HG03175 (cell line): Measurements from ENCODE around the gene PLA2G5.
"Not testable (repeated sequence)": the region's sequence is repeated elsewhere in the genome, so short reads cannot be mapped to it uniquely, and the experiment has no call there.

Experiments used
- ATAC-seq: cut with Tn5 transposase; IDR thresholded peaks from one replicate; pipeline ENCODE4 v1.9.1; 2021; ENCODE audit warnings: mild to moderate bottlenecking, moderate library complexity; ENCODE audit not compliant: unreplicated experiment

Gene PLA2G5

DNA sequence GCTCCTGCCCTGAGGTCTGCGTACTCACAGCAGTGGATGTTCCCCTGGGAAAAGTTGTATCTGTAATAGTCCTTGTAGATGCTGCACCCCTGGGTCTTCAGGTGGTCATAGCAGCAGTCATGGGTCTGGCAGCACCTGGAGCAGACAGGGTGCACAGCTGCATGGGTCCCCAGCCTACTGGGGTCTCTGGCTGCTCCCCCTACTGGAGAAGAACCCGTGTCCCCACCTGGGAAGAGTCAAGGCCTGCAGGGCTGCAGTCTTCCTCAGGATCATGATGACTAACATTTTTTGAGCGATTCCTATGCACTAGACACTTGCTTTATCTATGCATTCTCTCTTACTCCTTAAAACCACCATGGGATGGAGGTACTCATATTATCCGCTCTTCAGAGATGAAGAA, 45.5 kb downstream of the PLA2G5 start:
- no peak for ATAC-seq

DNA sequence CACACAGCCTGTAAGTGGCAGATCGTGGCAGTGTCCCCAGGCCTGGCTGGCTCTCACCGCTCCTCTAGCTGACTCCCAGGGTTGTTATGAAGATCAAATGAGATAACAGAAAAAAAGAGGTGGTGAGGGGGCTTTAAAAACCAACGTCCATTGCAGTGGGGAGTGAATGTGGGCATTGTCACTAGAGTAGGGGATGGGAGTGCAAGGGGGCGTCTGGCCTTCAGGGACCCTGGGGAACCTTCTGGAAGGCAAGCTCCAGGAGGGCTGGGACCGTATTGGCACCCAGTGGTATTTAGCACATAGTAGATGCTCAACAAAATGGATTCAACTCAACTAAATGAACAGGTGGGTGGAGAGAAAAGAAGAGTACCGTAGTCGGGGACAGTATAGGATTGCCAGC, 45.9 kb downstream of the PLA2G5 start:
- no peak for ATAC-seq

DNA sequence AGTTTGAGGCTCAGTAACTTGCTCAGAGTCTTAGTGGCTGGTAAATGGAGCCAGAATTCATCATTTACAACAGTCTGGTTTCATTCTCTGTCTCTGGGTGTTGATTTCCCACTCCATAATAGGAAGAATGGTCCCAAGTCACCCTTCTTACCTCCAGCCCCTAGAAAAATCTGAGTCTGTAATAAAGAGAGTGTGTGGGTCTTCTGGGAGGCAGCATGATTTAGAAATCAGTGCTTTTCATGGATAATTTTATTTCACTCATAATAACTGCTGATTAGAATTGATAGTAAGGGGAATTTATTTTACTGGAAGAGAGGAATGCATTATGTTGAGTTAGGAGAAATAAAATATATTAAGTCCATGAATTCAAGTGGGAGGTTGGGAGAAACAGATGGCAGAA, 47.2 kb downstream of the PLA2G5 start:
- no peak for ATAC-seq

- ATAC-seq: no peak
These were observed 49.4 kb downstream of the PLA2G5 start, which contains the start of gene PLA2G2D for GRCh38 chr1:20119347-20119746. Gene PLA2G2D, minus strand, starts transcription at chr1:20119536. Its CDS starts 38 bp downstream, at chr1:20119498.

DNA sequence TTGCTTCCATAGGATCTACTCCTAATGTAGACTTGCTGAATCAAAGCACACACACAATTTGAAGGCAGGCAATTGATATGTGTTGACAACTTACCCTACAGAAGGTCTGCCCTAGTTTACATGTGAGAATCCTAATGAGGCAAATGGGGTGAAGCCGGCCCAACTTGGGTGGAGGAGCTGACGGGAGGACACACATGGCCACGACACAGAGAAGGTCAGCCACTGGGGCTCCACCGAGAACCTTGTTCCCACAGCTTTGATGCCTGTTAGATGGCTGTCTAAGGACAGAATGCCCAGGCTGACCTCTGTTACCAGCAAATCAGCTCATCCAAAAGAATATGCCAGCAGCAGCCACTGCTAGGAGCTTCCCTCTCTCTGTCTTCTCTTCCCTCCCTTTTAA, 50.8 kb downstream of the PLA2G5 start:
- no peak for ATAC-seq

DNA sequence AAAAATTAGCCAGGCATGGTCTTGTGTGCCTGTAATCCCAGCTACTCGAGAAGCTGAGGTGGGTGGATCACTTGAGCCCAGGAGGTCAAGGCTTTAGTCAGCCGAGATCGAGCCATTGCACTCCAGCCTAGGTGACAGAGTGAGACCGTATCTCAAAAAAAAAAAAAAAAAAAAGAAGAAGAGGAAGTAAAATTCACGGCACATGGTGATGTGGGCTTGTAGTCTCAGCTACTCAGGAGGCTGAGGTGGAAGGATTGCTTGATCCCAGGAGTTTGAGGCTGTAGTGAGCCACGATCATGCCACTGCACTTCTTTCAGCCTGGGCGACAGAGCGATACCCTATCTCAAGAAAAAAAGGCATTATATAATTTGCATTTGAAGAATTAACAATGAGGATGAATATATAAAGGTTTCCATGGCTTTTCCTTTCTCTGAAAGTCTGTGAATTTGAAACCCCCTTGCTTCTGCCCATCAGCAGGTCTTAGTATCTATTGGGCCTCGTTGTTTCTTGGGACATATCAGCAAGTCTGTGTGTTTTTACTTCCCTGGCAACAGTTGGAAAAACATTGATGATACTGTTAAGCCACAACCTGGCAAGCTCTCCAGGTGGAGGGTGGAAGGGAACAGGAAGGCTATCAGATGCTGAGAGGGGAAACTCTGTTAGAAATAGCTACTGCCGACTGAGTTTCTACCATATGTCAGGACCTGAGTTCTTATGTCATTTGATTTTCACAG, 53.9 kb downstream of the PLA2G5 start:
- no peak for ATAC-seq

- ATAC-seq: no peak
These were observed 54.6 kb downstream of the PLA2G5 start for GRCh38 chr1:20124456-20125057.

GRCh38 chr1:20125100-20125499, 55.1 kb downstream of the PLA2G5 start:
- ATAC-seq: no peak

GRCh38 chr1:20126041-20126805, 56.2 kb downstream of the PLA2G5 start:
- ATAC-seq: peak; percentile 48

DNA sequence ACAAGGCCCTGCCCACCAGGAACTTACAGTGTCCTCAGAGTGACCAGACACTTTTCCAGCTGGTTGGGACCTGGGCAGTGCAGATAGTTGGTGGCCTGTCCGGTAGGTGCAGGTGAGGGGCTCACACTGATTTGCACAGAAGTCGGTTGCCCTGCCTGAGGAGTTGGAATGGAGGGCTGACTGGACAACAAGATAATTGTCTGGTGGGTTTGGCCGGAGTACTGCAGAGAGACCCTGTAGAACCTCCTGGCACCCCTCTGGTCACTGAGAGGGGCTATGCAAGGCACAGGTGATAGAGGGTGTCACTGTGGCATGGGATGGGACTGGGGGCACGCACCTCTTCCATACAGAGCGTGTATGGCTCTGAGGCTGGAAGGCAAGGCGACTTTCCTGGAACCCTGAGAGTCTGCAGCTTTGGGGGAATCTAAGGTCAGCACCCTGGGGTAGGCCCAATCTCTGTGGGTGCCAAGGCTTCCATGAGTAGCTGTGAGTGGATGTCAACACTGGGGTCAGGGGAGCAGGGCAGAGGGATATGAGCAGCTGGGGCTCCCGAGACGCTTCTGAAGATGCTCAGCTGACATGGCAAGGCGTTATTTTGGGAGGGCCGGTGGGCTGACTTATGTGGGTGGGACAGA, 56.9 kb downstream of the PLA2G5 start:
- ATAC-seq: no peak

DNA sequence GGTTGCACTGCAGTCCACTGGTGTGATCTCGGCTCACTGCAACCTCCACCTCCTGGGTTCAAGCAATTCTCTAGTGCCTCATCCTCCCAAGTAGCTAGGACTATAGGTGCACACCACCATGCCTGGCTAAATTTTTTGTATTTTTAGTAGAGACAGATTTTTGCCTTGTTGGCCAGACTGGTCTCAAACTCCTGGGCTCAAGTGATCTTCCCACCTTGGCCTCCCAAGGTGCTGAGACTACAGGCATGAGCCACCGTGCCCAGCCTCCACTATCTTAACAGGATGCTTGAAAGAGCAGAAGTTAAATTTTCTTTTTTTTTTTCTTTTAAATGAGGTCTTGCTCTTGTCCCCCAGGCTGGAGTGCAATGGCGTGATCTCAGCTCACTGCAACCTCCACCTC, 60.5 kb downstream of the PLA2G5 start:
- ATAC-seq: not testable (repeated sequence)

GRCh38 chr1:20134995-20135394, 65.0 kb downstream of the PLA2G5 start:
- ATAC-seq: no peak

- no peak for ATAC-seq
These were observed 66.3 kb downstream of the PLA2G5 start for GRCh38 chr1:20136249-20136648.

GRCh38 chr1:20137055-20137454, 67.1 kb downstream of the PLA2G5 start:
- no peak for ATAC-seq

GRCh38 chr1:20137604-20138003, 67.6 kb downstream of the PLA2G5 start:
- ATAC-seq: no peak

DNA sequence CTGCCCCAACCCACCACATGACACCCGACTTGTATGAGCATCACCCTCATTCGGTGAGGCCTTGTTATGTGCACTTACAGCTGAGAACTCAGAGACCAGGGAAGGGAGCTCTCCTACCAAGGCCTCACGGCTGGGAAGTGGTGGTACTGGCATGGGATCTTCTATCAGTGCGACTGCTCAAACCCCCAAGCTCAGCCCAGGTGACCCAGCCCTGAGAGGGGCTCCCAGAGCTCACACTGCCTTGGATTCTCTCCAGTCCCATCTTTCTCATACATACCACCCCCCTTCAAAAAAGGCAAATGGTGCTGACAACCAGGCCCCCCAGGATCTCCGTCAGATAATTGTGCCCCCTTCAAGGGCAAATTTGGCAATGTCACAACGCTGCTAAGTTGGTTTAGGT, 68.4 kb downstream of the PLA2G5 start:
- no peak for ATAC-seq

DNA sequence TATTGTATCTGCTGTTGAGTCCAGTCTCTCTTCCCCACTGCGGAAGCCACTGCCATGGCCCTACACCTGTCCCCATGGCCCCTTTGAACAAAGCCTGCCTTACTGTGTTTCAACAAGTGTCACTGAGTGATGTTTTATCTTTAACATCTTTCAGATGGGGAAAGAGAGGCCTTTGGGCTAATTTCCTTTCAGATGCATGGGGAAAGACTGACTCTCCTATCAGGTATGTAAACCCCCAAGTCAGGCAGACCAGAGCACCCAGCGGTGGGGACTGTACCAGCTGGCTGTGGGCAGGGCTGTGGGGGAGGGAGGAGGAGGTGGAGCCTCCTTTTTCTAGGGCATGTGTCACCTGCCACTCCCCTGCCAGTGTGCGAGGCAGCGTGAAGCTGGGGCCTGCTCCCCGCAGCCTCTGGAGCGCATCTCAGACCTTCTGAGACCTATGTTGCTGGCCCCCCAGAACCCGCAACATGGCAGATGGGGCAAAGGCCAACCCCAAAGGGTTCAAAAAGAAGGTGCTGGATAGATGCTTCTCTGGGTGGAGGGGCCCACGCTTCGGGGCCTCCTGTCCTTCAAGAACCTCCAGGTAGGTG, 69.1 kb downstream of the PLA2G5 start, which contains the start of gene PLA2G2F:
TSS of gene PLA2G2F (plus strand) at position 363 of the 590 bp plus-strand sequence. CDS start at position 468, 105 bp downstream.
- ATAC-seq: no peak

DNA sequence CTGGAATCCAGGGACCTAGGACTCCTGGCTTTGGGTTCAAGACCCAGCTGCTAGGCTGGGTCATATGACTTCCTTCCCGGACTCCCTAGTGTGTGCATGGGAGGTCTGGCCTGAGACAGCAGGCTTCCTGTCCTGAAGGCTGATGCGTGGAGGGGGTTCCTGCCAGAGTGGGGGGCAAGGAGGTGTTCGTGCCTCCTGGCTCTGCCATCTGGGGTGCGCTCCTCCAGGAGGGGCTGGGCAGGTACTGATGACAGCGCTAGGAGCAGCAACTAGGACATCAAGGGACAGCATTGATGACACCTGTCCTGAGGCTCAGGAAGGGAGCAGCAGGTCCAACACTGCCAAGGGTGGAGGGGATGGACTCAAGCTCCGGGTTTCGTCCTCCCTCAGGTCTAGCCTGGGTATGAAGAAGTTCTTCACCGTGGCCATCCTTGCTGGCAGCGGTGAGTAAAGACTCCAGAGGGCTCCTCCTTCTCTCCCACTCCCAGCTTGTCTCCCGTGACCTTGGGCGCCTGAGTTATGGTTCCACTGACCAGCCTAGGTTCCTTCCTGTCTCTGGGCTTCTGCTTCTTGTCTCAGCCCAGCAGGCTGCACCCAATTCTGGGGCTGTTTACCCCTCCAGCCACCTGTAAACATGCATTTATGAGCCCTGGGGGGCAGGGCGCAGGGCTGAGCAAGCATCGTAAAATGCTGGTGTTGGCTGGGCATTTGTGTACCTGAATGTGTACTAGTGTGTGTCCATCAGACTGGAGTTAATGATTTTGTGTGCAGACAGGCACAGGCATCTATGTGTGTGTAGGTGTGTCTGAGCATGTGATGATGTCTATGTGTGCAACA, 70.0 kb downstream of the PLA2G5 start:
- no peak for ATAC-seq

DNA sequence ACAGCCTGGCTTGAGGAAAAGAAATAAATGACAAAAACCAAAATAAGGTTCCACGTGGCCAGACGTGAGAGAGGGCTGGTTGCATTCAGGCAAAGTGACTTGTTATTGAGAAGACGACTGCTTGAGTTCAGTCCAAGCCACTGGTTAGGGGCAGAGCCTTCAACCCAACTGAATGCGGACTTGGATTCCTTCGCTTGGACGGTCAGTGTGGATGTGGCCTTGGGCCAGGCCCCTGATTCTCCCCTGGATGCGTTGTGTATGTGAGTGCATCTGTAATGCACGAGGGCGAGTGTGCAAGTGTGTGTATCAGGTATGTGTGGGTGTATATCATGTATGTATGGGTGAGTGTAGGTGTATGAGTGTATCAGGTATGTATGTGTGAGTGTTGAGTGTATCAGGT, 71.0 kb downstream of the PLA2G5 start:
- no peak for ATAC-seq

GRCh38 chr1:20141466-20141865, 71.5 kb downstream of the PLA2G5 start:
- no peak for ATAC-seq
